AG09319 (cell line): Measurements from ENCODE around the gene CBL.

Experiments used
- DNase-seq: peaks from one replicate; pipeline ENCODE4 v3.0.0-alpha.2; 2010; ENCODE audit warnings: low read depth; ENCODE audit errors: extremely low read depth
- CTCF ChIP-seq: IDR thresholded peaks from 2 replicates; pipeline ENCODE4 v1.5.1; 2011; ENCODE audit warnings: low read depth, mild to moderate bottlenecking, inconsistent platforms, low read length, moderate library complexity

CBL gene

GRCh38 chr11:119307974-119308373, 101.8 kb downstream of the CBL start:
- TF ChIP-seq CTCF, result no peak
- DNase-seq, result no peak

- DNase-seq, result no peak
- no peak for TF ChIP-seq CTCF
These were observed 103.3 kb downstream of the CBL start for GRCh38 chr11:119309411-119309810.

DNA sequence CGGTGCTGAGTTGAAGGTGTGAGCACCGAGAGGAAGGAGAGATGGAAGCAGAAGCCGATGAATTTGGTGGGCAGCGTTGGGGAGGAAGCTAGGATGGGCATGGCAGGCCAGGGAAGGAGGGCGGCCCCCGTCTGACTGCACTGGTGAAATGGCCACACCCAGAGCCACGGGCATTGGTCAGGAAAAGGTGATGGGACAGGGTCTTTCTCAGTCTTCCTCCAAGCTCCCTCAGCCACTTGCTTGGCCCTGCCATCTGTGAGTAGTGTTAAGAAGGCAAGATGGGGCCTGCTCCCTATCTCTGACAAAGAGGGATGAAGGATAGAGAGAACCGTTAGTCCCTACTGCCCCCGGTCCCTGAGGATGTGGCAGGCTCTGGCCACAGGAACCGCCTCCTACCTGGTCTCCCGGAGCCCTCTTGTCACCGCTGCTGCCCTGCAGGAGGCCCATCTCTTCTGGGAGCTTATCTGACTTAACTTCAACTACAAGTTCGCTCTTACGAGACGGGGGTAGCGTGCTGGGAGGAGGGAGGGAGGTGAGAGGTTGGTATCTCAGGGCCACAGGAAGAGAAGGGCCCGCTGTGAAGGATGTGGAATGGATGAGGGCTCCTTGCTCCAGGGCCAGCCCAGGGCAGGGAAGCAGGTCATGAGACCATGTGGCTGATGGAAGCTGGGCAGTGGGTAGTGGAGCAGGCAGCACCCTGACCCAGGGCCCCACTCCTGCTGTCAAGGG, 104.0 kb downstream of the CBL start:
- TF ChIP-seq CTCF, result no peak

DNA sequence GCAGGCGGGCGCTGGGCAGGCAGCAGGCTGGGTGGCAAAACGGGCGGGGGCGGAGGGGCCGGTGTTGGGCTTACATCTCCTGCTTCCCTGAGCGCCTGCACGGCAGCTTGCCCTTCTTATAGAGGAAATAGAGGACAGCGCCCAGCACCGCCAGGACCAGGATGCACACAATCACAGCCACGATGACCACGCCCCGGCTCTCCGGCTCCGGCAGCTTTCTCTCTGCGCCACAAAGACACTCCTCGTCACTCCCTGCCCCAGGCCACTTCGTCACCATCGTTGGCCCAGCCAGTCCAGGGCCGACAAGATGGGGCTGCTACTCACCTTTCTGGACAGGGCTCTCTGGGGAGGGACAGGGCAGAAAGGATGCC, 104.5 kb downstream of the CBL start:
- no peak for DNase-seq
- no peak for TF ChIP-seq CTCF

More for the DNA sequence above, 104.0 kb downstream of the CBL start:
- no peak for DNase-seq

DNA sequence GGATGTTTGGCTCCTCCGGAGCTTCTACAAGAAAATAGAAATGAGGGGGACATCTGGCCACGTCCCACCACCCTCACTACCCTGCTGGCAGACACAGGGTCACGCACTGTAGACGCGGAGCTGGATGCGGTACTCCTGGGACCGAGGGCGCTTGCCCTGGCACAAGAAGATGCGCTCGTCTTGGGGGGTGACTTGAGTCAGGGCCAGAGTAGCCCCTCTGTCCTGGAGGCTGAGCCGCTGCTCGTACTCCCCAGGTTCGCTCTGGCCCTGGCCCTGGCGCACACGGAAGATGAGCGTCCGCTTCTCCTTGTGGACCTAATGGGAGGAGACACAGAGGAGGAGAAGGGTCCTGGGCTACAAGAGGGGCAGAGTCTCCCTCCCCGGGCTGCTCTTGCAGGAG, 108.6 kb downstream of the CBL start:
- no peak for TF ChIP-seq CTCF
- DNase-seq, result no peak

DNA sequence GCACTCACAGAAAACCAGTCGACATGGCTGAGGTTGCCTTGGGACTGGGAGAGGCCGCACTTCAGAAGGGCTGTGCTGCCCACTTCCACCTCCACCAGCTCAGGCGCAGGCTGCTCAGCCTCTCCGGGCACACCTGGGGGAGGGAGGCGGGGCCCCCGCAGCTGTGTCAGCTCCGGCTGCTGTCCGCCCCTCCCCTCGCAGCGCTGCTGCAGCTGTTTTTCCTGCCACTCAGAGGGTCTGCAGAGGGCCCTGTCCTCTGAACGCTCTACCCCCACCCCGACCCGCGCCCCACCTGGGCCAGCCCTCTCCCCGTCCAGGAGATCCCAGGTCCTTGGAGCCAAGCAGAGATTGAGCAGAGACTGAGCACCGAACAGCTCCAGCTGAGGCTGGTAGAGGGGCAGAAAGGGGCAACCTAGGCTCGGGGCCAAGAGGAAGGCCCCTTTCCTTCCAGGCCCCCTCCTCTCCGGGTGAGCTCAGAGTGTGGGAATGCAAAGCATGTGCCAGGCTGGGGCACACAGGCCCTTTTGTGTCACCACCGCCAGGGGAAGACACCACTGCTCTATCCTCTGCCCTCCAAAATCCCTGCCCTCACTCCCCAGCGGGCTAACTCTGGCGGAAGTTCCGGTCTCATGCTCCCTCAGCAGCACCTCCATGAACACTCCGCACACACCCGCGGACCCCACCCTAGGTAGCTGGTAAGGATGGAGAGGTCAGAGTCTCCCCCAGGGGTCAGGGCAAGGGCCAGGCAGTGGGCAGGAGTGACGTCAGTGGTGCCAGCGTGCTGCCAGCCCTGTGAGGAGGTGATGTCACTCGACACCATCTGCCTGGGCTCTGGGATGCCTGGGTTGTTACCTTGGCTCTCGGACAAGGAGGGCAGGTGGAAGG, 109.2 kb downstream of the CBL start:
- DNase-seq, result no peak
- no peak; the same call in 1 of the 2 replicates for TF ChIP-seq CTCF
